ENCODE measurements around the gene SHC2. TPM values are rescaled to one million over a fixed set of nuclear protein-coding genes. Genes with fewer than 3 reads are reported as not detected.
"Not testable (repeated sequence)": the region's sequence is repeated elsewhere in the genome, so short reads cannot be mapped to it uniquely, and the experiment has no call there.

Gene SHC2
- total RNA-seq, 1 donor from 2014 or later: 24.0 TPM

DNA sequence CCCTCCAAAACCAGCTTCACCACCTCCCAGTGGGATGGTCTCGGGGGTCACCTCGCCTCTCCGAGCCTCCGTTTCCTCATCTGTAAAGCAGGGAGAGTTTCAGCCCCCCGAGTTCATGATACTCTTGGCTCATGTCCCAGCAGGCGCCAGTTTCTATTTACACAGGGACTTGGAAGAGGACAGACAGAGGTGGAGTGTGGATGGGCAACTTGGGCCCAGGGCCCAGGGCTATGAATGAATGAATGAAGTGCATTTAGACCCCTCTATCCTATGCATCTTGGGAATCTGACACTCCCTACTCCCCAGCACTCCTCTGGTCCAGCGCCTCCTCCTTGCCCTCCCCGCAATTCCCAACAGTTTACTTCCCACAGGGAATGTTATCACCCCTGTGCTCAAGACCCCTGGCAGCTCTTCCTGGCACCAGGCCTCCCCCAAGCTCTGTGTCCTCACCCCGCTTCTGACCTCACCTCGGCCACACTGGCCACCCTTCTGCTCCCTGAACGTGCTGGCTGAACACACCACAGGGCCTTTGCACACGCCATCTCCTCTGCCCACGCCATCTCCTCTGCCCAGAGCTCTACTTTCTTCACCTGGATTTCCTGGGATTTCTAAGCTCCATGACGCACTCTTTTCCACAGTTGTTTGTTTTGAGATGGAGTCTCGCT, 46.9 kb downstream of the SHC2 start:
- DNase-seq (no peak), ATAC-seq (no peak)
- TF ChIP-seq, protein P1, sequence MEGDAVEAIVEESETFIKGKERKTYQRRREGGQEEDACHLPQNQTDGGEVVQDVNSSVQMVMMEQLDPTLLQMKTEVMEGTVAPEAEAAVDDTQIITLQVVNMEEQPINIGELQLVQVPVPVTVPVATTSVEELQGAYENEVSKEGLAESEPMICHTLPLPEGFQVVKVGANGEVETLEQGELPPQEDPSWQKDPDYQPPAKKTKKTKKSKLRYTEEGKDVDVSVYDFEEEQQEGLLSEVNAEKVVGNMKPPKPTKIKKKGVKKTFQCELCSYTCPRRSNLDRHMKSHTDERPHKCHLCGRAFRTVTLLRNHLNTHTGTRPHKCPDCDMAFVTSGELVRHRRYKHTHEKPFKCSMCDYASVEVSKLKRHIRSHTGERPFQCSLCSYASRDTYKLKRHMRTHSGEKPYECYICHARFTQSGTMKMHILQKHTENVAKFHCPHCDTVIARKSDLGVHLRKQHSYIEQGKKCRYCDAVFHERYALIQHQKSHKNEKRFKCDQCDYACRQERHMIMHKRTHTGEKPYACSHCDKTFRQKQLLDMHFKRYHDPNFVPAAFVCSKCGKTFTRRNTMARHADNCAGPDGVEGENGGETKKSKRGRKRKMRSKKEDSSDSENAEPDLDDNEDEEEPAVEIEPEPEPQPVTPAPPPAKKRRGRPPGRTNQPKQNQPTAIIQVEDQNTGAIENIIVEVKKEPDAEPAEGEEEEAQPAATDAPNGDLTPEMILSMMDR (IDR thresholded peaks at IDR 0.05): no peak
- Histone ChIP-seq H3K36me3 (no peaks in the 10 kb centered on the region), H3K27me3 (ENCODE audit: low read depth) (peaks cover 16% of the 10 kb centered on the region), H3K9me3 (no peaks in the 10 kb centered on the region), H3K27ac (no peak overlapping the region), H3K4me3 (no peak overlapping the region), H3K4me1 (peaks cover 9% of the 10 kb centered on the region)
- intact Hi-C loops (cut with DNase I): no loop called here

DNA sequence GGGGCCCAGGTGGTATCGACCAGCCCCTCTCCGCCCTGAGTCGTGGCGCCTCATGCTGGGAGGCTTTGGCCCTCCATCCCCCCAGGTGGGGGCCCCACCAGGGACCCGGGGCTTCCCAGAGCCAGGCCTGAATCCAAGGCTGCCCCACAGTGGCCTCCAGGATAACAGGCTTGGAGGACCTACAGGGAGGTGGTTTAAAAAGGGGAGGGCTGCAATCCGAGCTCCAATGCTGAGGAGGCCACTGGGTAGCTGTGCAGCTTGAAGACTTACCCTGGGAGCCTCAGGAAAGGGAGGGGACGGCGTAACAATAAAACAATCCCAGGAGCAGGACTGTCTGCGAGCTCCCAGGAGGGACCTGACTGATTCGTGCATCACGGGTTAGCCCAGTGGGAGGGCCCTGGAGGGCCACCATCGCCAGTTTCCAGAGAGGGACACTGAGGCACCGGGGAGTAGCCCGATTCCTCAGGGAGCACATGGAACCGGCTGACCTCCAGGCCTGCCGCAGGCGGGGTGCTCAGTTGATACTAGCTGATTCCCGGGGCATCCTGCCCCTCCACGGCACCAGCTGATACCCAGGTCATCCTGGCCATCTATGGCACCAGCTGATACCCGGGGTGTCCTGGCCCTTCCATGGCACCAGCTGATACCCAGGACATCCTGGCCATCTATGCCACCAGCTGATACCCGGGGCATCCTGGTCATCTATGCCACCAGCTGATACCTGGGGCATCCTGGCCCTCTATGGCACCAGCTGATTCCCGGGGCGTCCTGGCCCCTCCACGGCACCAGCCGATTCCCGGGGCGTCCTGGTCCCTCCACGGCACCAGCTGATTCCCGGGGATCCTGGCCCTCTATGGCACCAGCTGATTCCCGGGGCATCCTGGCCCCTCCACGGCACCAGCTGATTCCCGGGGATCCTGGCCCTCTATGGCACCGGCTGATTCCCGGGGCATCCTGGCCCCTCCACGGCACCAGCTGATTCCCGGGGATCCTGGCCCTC, 48.2 kb downstream of the SHC2 start:
- no peak for ATAC-seq
- Histone ChIP-seq H3K27me3 (ENCODE audit: low read depth) (peaks cover 29% of the 10 kb centered on the region), H3K4me1 (peaks cover 17% of the 10 kb centered on the region), H3K27ac (no peak overlapping the region), H3K9me3 (no peaks in the 10 kb centered on the region), H3K4me3 (no peak overlapping the region), H3K36me3 (no peaks in the 10 kb centered on the region)
- peak; percentile 36 for DNase-seq
- TF ChIP-seq, protein P1 (IDR thresholded peaks at IDR 0.05): no peak
- intact Hi-C loops (cut with DNase I): no loop called here

DNA sequence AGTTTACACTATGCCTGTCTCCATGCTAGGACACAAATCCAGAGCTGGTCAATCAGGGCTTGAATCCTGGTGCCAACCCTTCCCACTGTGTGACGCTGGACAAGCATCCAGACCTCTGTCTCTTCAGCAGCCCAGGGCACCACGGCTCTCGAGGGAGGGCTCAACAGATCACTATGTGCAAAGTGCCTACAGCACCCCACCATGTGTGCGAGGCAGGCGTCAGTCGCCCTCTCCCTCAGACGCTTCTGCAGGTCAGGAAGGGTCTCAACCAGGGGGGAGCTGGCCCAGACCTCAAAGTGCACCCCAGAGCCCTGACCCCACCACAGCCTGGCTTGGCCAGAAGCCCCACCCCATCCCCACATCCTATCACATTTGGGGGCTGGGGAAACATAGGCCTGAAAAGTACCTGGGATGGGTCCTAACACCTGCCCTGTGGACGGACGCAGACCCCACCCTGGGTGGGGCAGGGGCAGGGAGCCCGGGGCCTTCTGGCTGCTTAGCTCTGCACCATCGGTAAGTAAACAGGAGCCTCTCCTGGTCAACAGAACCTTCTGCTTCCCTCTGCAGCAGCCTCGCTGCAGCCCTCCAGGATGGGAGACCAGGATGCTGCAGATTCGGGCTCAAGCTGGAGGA, 49.0 kb downstream of the SHC2 start:
- Histone ChIP-seq H3K27me3 (ENCODE audit: low read depth) (peaks cover 36% of the 10 kb centered on the region), H3K4me1 (peaks cover 17% of the 10 kb centered on the region), H3K9me3 (no peaks in the 10 kb centered on the region), H3K36me3 (no peaks in the 10 kb centered on the region), H3K4me3 (no peak overlapping the region), H3K27ac (no peak overlapping the region)
- DNase-seq (no peak), ATAC-seq (no peak)
- intact Hi-C loops (cut with DNase I): no loop called here
- TF ChIP-seq, protein P1 (IDR thresholded peaks at IDR 0.05): no peak

DNA sequence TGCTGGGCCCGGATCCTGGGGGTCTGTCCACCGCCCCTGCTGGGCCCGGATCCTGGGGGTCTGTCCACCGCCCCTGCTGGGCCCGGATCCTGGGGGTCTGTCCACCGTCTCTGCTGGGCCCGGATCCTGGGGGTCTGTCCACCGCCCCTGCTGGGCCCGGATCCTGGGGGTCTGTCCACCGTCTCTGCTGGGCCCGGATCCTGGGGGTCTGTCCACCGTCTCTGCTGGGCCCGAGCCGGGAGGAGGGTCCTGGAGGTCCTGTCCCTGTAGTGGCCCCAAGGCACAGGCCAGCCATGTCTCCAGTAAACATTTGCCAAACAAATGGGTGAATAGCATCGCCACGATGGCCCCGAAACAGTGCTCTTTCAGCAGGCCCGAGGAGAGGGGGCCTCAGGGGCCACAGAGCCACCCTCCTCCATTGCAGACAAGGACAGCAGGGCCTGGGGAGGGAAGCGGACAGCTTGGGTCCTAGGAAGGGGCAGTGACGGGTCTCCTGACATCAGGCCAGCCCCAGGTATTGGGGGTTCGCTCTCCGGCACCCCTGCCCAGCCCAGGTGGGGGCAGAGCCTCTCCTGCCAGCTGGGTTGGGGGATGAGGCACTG, 49.6 kb downstream of the SHC2 start:
- H3K27ac ChIP-seq; H3K36me3 ChIP-seq; DNase-seq; ATAC-seq; H3K9me3 ChIP-seq; H3K4me3 ChIP-seq; intact Hi-C loops (cut with DNase I): not testable (repeated sequence)
- H3K27me3 ChIP-seq (ENCODE audit: low read depth): peaks cover 41% of the 10 kb centered on the region
- peaks cover 17% of the 10 kb centered on the region for H3K4me1 ChIP-seq

DNA sequence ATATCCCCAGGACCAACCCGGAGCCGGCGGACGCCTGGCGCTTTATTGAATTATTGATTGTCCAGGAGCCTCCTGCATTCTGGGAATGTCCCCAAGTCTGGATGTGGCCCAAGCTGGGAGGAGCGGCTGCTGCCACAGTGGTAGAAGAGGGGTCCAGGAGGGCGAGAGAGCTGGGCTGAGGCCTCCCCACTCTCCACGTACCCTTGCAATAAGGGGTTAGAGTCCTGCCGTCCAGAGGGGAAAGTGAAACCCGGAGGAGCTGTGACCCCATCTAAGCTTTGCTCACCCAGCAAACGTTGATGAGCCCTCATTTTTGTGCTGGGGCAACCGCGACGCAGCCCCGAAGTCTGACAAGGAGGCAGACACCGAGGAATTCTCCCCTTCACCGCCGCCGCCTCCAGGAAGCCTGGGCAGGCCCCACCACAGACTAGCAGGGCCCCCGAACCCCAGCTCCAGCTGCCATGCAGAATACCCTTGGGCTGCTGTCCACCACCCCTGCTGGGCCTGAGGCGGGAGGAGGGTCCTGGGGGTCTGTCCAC, 50.5 kb downstream of the SHC2 start:
- TF ChIP-seq, protein P1 (IDR thresholded peaks at IDR 0.05): no peak
- Histone ChIP-seq H3K4me3 (no peak overlapping the region), H3K27ac (no peak overlapping the region), H3K27me3 (ENCODE audit: low read depth) (peaks cover 48% of the 10 kb centered on the region), H3K36me3 (no peaks in the 10 kb centered on the region), H3K9me3 (no peaks in the 10 kb centered on the region), H3K4me1 (peaks cover 17% of the 10 kb centered on the region)
- no peak for ATAC-seq
- no peak for DNase-seq
- intact Hi-C loops (cut with DNase I): no loop called here
